Measurements from ENCODE around the gene SP110.

DNA sequence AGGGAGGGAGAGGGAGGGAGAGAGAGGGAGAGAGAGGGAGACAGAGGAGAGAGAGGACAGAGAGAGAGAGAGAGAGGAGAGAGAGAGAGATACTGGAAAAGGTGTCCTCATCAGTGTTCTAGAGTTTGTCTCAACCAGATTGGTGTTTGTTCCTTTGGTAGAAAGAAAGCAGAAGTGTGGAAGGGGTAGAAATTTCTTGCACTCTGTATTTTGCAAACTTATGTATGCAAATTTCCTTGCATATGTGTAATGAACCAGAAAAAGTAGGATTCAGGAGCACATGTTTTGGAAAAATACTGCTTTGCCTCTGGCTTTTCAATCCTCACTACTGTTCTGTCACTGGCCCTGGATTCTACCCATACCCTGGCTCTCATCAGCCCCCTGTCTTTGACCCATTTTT is 4.7 kb upstream of the SP110 start:
- TF ChIP-seq, protein P1, sequence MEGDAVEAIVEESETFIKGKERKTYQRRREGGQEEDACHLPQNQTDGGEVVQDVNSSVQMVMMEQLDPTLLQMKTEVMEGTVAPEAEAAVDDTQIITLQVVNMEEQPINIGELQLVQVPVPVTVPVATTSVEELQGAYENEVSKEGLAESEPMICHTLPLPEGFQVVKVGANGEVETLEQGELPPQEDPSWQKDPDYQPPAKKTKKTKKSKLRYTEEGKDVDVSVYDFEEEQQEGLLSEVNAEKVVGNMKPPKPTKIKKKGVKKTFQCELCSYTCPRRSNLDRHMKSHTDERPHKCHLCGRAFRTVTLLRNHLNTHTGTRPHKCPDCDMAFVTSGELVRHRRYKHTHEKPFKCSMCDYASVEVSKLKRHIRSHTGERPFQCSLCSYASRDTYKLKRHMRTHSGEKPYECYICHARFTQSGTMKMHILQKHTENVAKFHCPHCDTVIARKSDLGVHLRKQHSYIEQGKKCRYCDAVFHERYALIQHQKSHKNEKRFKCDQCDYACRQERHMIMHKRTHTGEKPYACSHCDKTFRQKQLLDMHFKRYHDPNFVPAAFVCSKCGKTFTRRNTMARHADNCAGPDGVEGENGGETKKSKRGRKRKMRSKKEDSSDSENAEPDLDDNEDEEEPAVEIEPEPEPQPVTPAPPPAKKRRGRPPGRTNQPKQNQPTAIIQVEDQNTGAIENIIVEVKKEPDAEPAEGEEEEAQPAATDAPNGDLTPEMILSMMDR (IDR thresholded peaks at IDR 0.05): no peak
- no peak for TF ChIP-seq POLR2A (IDR thresholded peaks at IDR 0.05)

All from Peyer's patch (tissue), 4 donors.